Chondrocyte (in vitro differentiated cells): ENCODE data around the gene COPS2. TPM values are rescaled to one million over a fixed set of nuclear protein-coding genes. Genes with fewer than 3 reads are reported as not detected.
"Not testable (repeated sequence)": the region's sequence is repeated elsewhere in the genome, so short reads cannot be mapped to it uniquely, and the experiment has no call there.

Experiments used
- DNase-seq: peaks from one replicate; pipeline ENCODE4 v3.0.0; 2021; ENCODE audit warnings: mixed read lengths, low spot score
- H3K27ac Mint-ChIP-seq: one replicate; pipeline ENCODE4 v1.8.0; 2021; ENCODE audit warnings: mild to moderate bottlenecking, moderate library complexity, mixed read lengths; ENCODE audit not compliant: unreplicated experiment
- H3K27me3 Mint-ChIP-seq: 2 replicates; pipeline ENCODE4 v1.8.0; 2021; ENCODE audit warnings: low read depth, mixed read lengths
- H3K36me3 Mint-ChIP-seq: 2 replicates; pipeline ENCODE4 v1.8.0; 2021; ENCODE audit warnings: low read depth, mixed read lengths
- H3K4me1 Mint-ChIP-seq: 2 replicates; pipeline ENCODE4 v1.8.0; 2021; ENCODE audit warnings: low read depth, mild to moderate bottlenecking, mixed read lengths
- H3K4me3 Mint-ChIP-seq: one replicate; pipeline ENCODE4 v1.8.0; 2021; ENCODE audit warnings: mild to moderate bottlenecking, moderate library complexity, mixed read lengths; ENCODE audit not compliant: unreplicated experiment
- H3K9me3 Mint-ChIP-seq: 2 replicates; pipeline ENCODE4 v1.8.0; 2021; ENCODE audit warnings: low read depth, mixed read lengths
- total RNA-seq: library from RNA; stranded (reverse); gene quantifications from 3 replicates; pipeline ENCODE4 v1.2.1, GENCODE V29; 2021
- TF ChIP-seq, protein P1 (sequence below): fragments of 200-600 bp; sonication (generic); IDR thresholded peaks from 2 replicates; pipeline ENCODE4 v1.5.0; 2021; ENCODE audit warnings: antibody characterized with exemption, mild to moderate bottlenecking, moderate library complexity

Gene COPS2
- total RNA-seq, 1 donor from 2014 or later, result 67.2 TPM

DNA sequence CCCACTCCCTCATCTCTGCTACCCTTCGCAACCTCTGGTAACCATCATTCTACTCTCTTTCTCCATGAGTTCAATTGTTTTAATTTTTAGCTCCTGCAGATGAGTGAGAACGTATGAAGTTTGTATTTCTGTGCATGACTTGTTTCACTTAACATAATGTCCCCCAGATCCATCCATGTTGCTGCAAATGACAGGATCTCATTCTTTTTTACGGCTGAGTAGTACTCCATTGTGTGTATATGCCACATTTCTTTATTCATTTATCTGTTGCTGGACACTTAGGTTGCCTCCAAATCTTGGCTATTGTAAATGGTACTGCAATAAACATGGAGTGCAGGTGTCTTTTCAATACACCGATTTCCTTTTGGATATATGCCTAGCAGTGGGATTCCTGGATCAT, 26.7 kb upstream of the COPS2 start:
- TF ChIP-seq, protein P1, sequence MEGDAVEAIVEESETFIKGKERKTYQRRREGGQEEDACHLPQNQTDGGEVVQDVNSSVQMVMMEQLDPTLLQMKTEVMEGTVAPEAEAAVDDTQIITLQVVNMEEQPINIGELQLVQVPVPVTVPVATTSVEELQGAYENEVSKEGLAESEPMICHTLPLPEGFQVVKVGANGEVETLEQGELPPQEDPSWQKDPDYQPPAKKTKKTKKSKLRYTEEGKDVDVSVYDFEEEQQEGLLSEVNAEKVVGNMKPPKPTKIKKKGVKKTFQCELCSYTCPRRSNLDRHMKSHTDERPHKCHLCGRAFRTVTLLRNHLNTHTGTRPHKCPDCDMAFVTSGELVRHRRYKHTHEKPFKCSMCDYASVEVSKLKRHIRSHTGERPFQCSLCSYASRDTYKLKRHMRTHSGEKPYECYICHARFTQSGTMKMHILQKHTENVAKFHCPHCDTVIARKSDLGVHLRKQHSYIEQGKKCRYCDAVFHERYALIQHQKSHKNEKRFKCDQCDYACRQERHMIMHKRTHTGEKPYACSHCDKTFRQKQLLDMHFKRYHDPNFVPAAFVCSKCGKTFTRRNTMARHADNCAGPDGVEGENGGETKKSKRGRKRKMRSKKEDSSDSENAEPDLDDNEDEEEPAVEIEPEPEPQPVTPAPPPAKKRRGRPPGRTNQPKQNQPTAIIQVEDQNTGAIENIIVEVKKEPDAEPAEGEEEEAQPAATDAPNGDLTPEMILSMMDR, result no peak
- Mint-ChIP-seq H3K9me3 (peaks cover 14% of the 10 kb centered on the region), H3K36me3 (peaks cover 3% of the 10 kb centered on the region), H3K27me3 (no peaks in the 10 kb centered on the region), H3K27ac (no peak overlapping the region), H3K4me1 (peaks cover 9% of the 10 kb centered on the region), H3K4me3 (no peak overlapping the region)
- DNase-seq, result no peak

DNA sequence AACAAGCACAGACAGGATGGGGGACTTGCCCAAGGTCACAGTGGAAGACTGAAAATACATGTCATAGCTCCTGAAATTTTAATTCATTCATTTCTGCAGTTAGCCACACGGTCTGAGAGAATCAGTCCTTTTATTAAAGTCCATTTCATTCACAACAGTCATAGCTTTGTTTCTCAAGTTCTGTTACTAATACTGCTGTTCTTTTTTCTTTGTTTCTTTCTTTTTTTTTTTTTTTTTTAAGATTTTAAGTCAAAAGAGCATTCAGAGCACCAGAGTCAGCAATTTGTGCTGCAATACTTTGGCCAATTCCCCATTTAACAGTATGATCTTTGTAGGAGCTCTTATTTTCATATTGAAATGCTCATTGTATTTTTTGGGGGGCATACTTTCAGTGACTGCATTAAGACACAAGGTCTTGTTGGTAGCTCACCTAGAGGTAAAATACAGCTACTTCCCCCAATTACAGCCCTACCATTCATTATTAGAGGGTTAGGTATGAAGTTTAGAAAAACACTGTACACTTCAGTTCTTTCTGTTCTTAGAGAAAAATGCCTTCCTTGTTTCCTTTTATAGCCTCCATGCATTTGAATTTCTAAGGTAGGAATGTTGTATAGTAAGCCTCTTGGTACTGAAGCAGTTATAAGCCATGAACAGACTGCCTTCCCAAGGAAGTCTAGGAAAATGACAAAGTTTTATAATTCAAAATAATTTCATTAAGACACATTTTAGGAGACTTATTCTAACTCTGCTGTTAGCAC, 24.2 kb upstream of the COPS2 start:
- Mint-ChIP-seq H3K9me3 (peaks cover 3% of the 10 kb centered on the region), H3K4me3 (no peak overlapping the region), H3K4me1 (peaks cover 9% of the 10 kb centered on the region), H3K27me3 (no peaks in the 10 kb centered on the region), H3K27ac (no peak overlapping the region), H3K36me3 (peaks cover 2% of the 10 kb centered on the region)
- TF ChIP-seq, protein P1, result no peak
- DNase-seq, result no peak

DNA sequence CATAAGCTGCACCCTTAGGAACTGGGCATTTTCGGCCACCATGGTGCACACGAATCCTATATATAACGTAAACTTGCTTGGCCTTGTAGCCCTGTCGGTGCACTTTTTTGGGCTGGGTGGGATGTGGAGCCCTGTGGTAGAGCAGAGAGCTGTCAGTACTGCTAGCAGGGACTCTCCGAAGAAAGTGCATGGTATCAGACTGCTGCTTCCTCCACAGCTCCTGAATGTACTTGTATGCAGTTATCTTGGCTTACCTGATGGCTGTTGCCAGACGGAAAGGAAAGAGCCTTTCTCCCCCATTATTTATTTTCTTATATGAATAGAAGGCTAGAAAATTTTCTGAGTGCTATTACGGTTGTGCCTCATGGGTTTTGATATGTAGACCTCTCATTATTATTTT, 23.1 kb upstream of the COPS2 start:
- Mint-ChIP-seq H3K4me1 (peaks cover 4% of the 10 kb centered on the region), H3K27me3 (no peaks in the 10 kb centered on the region), H3K9me3 (peaks cover 3% of the 10 kb centered on the region), H3K36me3 (peaks cover 2% of the 10 kb centered on the region), H3K4me3 (no peak overlapping the region), H3K27ac (no peak overlapping the region)
- DNase-seq, result no peak
- TF ChIP-seq, protein P1, result no peak

DNA sequence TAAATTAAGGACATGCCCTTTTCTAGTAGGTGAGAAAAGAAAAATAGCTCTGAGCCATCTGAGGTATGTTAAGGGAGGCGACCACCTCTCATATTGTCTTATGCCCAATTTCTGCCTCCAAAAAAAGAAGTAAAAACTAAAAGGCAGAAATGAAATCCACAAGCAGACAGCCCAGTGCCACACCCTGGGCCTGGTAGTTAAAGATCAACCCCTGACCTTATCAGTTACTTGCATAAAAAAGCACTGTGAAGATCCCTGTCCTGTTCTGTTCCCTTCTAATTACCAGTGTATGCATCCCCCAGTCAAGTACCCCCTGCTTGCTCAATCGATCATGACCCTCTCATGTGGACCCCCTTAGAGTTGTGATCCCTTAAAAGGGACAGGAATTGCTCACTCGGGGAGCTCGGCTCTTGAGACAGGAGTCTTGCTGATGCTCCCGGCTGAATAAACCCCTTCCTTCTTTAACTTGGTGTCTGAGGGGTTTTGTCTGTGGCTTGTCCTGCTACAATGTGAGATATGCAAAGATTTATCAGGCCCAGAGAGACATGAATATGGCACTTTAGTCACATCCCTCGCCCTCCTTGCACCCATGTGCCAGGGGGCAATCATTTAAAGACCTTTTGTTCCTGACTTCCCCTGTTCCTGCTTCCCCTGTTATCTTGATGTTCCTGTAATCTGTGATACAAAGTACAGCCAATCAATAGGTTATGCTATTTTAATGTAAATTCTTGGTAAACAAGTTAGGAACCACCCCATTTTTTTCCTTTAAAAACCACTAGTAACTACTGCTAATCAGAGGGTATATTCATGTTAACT, 20.4 kb upstream of the COPS2 start:
- DNase-seq, H3K4me3 Mint-ChIP-seq, H3K36me3 Mint-ChIP-seq, H3K27ac Mint-ChIP-seq, H3K9me3 Mint-ChIP-seq, H3K27me3 Mint-ChIP-seq: not testable (repeated sequence)
- H3K4me1 Mint-ChIP-seq, result peaks cover 16% of the 10 kb centered on the region

DNA sequence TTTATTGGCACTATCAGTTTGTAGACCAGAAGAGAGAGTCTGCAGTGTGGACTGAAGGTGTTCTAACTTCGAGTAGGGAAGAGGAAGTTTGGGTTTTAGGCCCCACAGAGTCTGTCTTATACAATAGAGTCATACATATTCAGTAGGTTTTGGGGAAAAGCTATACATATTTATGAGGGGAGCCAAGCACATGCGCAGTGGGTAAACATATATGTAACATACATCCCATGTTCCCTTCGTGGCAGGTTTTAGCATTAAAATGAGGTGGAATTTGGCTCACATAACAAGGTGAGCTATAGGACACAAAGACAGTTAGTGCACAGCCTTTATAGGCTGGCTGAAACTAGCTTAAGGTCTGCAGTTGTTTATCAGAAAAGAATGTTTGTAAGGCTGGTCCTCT, 19.5 kb upstream of the COPS2 start:
- TF ChIP-seq, protein P1, result no peak
- Mint-ChIP-seq H3K27me3 (no peaks in the 10 kb centered on the region), H3K9me3 (no peaks in the 10 kb centered on the region), H3K27ac (no peak overlapping the region), H3K4me3 (no peak overlapping the region), H3K4me1 (peaks cover 23% of the 10 kb centered on the region), H3K36me3 (peaks cover 2% of the 10 kb centered on the region)
- DNase-seq, result no peak
